IPS-NIHi11 (cell line): ENCODE data around the gene YWHAE.
"Not testable (repeated sequence)": the region's sequence is repeated elsewhere in the genome, so short reads cannot be mapped to it uniquely, and the experiment has no call there.

Experiments
- DNase-seq: peaks from one replicate; pipeline ENCODE4 v3.0.0; 2012; ENCODE audit warnings: mixed read lengths, low spot score

Gene YWHAE

GRCh38 chr17:1325766-1326165 is 74.3 kb downstream of the YWHAE start:
- DNase-seq: no peak

- no peak for DNase-seq
Observed at GRCh38 chr17:1324201-1324771, 75.7 kb downstream of the YWHAE start.

- DNase-seq: peak; percentile 67
Observed at GRCh38 chr17:1323336-1323735, 76.7 kb downstream of the YWHAE start.

GRCh38 chr17:1322480-1322879 is 77.5 kb downstream of the YWHAE start:
- DNase-seq: no peak

GRCh38 chr17:1322014-1322428 is 78.0 kb downstream of the YWHAE start:
- DNase-seq: no peak

GRCh38 chr17:1315891-1316403 is 84.1 kb downstream of the YWHAE start:
- DNase-seq: no peak

GRCh38 chr17:1315409-1315808 is 84.6 kb downstream of the YWHAE start:
- DNase-seq: no peak

- DNase-seq: no peak
Observed at GRCh38 chr17:1313270-1314005, 86.6 kb downstream of the YWHAE start.

GRCh38 chr17:1312261-1312870 is 87.7 kb downstream of the YWHAE start:
- peak; percentile 67 for DNase-seq

GRCh38 chr17:1307829-1308228 is 92.2 kb downstream of the YWHAE start:
- DNase-seq: not testable (repeated sequence)

GRCh38 chr17:1304962-1305563 is 95.0 kb downstream of the YWHAE start:
- DNase-seq: no peak

- DNase-seq: no peak
Observed at GRCh38 chr17:1304522-1304921, 95.5 kb downstream of the YWHAE start.

GRCh38 chr17:1302761-1303160 is 97.3 kb downstream of the YWHAE start:
- DNase-seq: no peak

GRCh38 chr17:1301546-1301945 is 98.5 kb downstream of the YWHAE start:
- DNase-seq: no peak

- DNase-seq: no peak
Observed at GRCh38 chr17:1300371-1300905, 99.6 kb downstream of the YWHAE start.

- no peak for DNase-seq
Observed at GRCh38 chr17:1299552-1300370, 100.3 kb downstream of the YWHAE start.

GRCh38 chr17:1298606-1299005 is 101.4 kb downstream of the YWHAE start:
- DNase-seq: peak; percentile 86
